Activated CD8-positive, alpha-beta memory T cell treated with anti-CD3 and anti-CD28 coated beads, Interleukin-2, amount 50 U/mL, for 1 hour (primary cell): Measurements from ENCODE around the gene KCNC2.

Experiments
- DNase-seq: peaks from one replicate; pipeline ENCODE4 v3.0.0-alpha.2; 2020; ENCODE audit errors: extremely low read depth

The KCNC2 gene

DNA sequence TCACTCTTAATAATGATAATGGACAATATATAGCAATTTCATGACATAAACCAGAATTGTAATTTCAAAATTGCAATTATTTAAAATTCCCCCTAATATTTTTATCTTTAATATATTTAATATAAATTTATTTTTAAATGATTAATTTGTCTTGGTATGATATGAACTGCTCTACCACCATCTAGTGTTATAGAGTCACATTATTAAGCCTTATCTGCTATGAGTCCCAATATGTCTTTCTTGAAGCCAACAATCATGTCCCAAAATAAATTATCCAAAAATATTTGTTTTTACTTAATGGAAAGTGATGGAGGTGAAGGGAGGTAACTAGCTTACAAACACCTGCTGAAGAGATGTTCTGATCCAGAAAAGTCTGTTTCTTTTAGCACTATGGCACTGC lies 151.4 kb downstream of the KCNC2 start:
- no peak for DNase-seq

DNA sequence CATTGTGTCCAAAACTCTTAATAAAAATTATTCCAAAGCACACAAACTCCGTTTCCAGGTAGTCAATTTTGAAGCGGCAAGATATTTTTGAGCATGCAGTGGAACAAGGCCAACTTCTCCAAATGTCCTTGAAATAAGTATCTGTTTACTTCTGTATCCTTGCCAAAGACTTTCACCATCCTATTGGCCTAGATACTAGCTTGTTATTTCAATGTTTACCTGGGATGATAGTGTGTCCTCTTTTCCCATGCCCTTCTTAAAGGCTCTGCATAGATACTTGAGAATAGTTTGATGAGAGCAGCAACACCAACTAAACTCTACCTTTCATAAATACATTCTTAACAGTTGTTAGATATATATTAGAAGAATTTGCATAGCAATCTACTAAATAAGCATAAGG lies 160.9 kb downstream of the KCNC2 start:
- no peak for DNase-seq

DNA sequence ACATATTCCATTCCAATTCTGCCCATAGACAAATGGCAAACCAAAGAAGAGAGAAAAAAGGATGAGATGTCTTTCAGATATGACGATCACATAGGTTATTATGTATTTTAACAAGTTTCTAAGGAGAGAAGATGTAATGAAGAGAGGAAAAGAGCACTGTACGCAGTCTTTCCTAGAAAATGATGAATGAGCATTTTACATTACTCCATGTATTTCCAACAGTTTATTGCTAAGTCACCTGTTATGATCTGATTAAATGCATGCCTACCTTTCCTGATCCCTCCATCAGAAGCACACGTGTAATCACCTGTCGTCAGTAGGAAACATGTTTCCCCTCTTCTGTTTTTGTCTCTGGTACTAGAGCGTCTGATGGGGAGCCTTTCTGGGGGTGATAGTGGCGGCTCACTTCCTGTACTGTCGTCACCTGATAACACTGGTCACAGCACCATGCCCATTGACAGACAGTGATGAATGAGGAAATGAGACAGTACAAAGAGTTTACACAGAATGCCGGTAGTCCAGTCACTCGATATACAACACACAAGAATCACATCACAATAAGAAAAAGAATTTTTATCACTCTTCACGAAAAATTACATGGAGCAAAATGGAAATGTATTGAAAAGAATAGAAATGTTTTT lies 161.6 kb downstream of the KCNC2 start:
- DNase-seq: no peak

DNA sequence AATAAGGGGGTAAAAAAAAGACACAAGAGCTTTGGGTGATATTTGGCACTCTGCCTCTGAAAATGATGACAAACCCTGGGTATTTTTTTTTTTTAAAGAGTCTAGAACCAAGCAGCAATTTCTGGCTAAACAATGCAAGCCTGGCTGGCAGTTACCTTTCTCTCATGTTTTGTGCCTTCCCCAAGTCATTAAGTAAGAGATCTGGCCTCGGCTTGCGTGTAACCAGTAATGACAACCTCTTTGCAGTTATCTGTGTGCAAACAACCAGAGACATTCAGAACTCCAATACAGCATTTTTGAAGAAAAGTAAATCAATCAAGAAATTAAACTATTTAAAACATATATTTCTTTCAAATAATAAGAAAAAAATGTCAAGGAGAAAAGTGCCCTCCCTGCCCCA lies 167.5 kb downstream of the KCNC2 start:
- no peak for DNase-seq

DNA sequence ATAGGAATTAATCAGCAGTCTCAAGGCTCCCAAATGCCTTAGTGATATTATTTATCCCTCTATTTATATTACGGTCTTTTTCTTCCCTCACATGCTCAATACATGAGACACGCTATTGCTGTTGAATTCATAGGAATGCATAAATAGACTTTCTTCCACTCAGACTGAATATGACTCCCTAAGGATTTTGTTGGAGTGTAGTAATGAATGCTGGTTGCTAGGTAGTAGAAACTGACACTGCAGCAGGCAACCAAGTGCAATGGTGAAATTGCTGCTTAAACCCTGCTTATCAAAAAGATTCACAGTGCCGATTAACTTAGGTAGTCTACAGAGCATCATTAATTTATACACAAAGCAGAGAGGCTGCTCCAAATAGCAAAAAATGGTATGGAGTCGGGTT lies 168.2 kb downstream of the KCNC2 start:
- DNase-seq: no peak

DNA sequence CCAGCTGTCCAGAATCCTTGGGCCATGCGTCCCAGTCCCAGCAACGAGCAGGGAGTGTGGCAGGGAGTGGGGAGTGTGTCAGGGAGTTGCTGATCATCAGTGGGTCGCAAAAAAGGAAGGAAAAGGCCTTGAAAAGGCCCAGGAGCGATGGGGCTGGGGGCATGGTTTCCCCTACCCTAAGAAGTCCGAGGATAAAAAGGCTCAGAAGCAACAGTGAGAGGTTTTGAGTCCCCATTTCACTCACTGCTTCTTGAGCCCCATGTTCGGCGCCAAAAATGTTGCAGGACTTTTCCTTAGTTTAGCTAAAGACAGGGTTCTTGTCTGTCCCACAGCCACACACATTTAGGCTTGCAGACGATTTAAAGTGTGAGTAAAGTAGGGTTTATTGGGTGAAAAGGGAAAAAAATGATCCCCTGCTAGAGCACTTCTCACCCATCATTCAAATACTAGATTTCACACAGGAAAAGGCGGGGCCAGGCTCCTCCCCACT lies 189.5 kb downstream of the KCNC2 start:
- no peak for DNase-seq

DNA sequence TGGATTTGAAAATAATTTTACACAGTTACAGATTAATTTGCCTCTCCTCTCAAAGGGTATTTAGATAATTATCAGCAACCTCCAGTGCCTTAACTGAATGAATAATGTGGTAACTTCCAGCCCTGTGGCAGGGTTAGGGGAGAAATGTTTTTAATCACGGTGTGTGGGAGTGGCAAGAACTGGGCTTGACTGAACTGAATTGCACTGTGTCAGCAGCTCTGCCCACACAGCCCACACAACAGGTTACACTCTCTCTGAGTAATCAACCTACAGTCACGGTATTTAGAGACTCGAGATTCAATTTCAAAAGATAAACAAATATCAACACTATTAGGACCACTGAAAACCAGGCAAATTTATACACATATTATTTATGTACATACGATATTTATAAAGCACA lies 198.5 kb downstream of the KCNC2 start:
- no peak for DNase-seq

DNA sequence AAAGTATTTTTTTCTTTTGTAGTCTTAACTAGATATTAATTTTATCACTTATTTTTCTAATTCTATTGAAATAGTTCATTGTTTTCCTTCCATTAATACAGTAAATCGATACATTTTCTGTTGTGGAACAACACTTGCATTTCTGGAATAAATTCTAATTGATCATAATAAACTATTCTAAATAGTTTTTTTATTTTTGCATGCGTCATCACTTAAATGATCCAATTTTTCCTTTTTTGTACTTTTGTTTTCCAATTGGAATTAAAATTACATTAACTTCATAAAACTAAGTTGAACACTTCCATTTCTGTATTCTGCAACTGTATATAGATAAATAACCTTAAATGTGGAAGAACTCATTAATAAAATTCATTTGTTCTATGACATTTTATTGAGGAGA lies 202.5 kb downstream of the KCNC2 start:
- no peak for DNase-seq

DNA sequence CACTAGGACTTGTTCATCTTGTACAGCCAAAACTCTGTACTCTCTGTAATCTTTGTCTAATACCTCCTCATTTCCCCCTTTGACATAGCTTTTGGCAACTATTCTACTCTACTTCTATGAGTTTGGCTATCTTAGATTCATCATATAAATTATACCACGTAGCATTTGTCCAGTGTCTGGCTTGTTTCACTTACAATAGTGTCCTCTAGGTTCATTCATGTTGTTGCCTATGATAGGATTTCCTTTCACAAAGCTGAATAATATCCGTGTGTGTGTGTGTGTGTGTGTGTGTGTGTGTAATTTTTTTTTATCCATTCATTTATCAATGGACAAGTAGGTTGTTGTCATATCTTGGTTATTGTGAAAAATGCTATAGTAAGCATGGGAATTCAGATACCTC lies 209.5 kb downstream of the KCNC2 start:
- DNase-seq: no peak

DNA sequence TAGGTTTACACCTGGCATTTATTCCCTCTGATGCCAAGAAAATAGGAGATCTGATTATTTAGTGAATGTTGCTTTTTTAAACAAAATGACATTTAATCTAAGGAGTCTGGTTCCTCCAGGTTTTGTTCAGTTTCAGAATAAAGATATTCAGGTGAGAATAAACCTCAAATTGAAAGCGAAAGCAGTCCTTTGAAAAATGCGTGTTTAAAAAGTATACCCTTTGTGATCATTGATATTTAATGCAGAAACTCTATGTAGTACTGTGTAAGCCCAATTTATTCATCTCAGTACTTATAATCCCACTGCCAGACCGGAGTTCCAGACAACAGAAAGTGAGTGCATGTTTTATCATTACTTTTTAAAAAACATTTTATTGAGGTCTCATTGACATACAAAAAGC lies 210.2 kb downstream of the KCNC2 start:
- no peak for DNase-seq
